D721Med (cell line): Measurements from ENCODE around the gene CAPN11.

ENCODE experiments used
- DNase-seq: peaks from one replicate; pipeline ENCODE4 v3.0.0; 2011; ENCODE audit warnings: low spot score; ENCODE audit not compliant: insufficient read length
- FAIRE-seq: peaks from 2 replicates; lab custom pipeline; 2011; peaks lifted over from hg19 to GRCh38; lab: Jason Lieb, UNC
- TF ChIP-seq, protein P1 (sequence below): IDR thresholded peaks from 2 replicates; pipeline ENCODE4 v1.5.1; 2012; ENCODE audit warnings: mild to moderate bottlenecking, control low read depth; ENCODE audit not compliant: insufficient read depth; ENCODE audit errors: missing control alignments

CAPN11 gene

DNA sequence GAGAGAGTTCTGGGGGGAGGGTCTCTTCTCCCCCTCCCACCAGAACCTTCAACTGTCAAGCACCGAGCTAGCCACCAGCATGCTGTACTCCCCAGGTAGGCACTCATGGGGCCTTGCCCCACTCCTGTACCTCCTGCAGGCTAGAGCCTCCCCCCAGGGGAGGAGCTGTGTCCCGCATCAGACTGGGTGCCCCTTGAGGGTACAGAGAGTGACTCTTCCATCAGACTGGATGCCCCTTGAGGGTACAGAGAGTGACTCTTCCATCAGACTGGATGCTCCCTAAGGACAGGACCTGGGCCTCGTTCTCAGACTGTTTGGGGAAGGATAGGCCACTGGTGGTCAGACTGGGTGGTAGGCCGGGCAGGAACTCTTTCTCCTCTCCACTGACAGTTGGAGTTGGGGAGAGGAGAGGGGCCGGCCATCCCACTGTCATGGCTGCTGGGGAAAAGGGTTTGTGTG, at the start of gene CAPN11:
Gene CAPN11, plus strand, starts transcription at position 51 of the 459 bp plus-strand sequence. Its CDS starts 29 bp downstream, at position 80.
- TF ChIP-seq, protein P1, sequence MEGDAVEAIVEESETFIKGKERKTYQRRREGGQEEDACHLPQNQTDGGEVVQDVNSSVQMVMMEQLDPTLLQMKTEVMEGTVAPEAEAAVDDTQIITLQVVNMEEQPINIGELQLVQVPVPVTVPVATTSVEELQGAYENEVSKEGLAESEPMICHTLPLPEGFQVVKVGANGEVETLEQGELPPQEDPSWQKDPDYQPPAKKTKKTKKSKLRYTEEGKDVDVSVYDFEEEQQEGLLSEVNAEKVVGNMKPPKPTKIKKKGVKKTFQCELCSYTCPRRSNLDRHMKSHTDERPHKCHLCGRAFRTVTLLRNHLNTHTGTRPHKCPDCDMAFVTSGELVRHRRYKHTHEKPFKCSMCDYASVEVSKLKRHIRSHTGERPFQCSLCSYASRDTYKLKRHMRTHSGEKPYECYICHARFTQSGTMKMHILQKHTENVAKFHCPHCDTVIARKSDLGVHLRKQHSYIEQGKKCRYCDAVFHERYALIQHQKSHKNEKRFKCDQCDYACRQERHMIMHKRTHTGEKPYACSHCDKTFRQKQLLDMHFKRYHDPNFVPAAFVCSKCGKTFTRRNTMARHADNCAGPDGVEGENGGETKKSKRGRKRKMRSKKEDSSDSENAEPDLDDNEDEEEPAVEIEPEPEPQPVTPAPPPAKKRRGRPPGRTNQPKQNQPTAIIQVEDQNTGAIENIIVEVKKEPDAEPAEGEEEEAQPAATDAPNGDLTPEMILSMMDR, result no peak
- no peak for DNase-seq
- FAIRE-seq, result no peak

DNA sequence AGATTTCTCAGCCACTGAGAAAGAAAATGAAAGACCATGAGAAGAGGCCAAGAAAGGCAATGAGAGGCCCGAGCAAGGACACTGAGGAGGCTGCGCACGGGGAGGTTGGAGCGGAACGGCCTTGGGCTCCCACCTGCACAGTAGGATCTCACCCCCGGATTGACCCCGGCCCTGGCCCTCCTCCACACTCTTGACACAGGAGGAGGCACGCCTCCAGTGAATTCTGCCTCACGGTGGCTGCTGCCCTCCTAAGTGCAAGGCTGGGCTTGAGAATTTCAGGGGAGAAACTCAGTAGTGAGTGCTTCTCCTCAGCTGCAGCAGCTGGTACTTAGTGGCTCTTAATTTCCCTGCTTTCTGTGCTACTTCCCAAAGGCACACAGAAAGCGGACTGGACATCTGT, 49.4 kb upstream of the CAPN11 start:
- FAIRE-seq (no peak), DNase-seq (no peak)
- TF ChIP-seq, protein P1, result no peak

DNA sequence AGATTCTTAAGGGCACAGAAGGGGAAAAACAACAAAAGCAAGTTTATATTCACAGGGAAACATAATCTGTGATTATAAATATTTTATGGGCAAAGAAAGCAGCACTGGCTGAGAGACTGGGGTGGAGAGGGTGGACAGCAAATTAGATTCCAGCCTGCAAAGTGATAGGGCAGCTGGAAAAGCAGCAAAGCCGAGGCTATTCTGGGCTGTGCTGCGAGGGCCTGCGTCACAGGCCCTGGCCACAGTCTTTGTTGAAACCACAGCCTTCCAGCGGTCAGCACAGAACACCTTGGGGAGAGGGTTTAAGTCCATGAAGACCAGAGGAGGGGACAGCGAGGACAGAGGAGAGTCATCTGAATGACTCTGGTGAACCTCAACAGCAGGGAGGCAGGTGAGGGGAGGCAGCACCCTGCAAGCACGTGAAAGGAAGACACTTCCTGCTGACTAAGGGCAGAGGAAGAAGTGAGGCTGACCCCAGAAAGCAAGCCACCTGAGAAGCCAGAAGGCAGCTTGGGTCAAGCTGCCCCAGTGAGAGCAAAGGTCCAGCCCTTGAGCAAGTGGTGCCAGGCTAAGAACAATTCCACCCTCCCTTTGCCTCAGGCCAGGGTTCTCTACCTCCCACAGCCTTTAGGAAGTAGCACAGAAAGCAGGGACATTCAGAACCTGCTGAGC, 48.5 kb upstream of the CAPN11 start:
- FAIRE-seq, result no peak
- TF ChIP-seq, protein P1, result no peak
- no peak for DNase-seq

DNA sequence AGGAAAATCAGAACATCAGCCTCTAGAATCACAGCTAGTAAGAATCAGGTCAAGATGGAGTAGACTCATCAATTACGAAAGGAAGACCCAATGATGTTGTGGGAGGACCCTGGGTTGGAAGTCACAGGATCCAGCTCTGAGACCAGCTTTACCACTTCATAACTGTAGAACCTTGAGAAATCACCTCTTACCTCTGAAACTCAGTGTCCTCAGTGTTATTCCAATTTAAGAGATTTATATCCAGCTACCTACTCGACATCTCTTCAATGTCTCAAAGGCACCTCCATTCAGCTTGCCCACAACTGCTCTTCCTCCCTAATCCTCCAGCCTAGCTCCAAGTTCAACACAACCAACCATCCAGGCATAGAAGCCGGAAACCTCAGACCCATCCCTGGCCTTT, 47.7 kb upstream of the CAPN11 start:
- no peak for DNase-seq
- TF ChIP-seq, protein P1, result no peak
- no peak for FAIRE-seq

DNA sequence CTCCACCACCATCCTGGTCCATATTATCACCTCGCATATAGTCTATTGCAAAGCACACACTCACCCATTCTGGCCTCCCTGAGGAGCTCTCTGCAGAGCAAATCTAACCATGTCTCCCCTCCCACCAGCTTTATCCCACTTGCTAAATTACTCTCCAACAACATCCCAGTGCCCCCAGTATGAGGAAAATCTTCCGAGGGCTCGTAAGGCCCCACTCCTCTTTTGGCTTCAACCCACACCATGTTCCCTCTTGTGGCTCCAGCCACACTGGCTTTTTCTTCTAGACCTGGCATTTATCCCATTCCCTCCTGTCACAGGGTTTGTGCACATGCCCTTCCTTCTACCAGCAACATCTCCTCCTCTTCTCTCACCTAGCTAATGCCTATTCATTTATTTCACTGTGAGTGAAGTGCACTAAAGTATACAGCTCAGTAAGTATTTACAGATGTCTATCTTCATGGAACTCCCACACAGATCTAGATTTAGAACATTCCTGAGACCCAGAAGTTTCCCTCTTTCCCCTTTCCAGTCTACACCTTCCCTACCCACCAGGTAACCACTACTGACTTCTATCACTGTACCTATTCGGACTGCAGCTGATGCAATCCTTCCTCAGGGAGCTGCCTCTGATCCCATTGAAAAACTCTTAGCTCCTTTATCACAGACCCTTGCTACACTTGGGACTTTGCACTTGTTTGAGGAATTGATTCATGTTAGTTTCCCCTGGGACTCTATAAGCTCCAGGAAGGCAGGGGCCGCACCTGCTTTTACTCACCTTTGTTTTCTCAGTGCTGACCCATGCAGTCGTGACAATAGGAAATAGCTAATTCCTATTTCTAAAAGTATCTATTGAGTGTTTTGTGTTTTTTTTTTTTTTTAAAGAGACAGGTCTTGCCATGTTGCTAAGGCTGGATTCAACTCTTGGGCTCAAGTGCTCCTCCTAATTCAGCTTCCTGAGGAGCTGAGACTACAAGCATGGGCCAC, 46.9 kb upstream of the CAPN11 start:
- TF ChIP-seq, protein P1, result no peak
- no peak for DNase-seq
- no peak for FAIRE-seq

DNA sequence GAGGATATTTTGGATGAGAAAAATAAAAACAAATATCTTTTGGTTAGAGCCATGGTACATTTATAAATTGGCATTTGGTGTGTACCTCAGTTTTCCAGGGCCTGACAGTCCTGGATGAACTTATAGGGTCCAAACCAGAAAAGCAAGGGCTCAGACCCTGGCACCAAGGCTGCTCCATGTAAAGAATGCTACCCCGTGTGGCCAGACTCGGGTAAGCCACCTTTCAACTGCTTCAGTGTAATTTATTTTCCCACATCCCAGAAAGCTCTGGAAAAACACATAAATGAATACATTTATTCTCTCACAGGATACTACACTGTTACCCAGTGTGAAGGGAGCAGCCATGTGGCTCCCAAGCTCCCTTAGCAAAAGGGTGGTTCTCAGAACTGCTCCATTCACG, 45.2 kb upstream of the CAPN11 start:
- DNase-seq (no peak), FAIRE-seq (no peak)
- TF ChIP-seq, protein P1, result no peak
